SU-DHL-6 (cell line): Measurements from ENCODE around the gene CDH16.

Source experiments
- H2AFZ ChIP-seq: fragments of 200-600 bp; sonication (generic); 2 replicates; pipeline ENCODE4 v1.6.1; 2014; ENCODE audit warnings: low read depth, mild to moderate bottlenecking, moderate library complexity, mixed read lengths, antibody characterized with exemption, low read length; ENCODE audit not compliant: severe bottlenecking
- H3F3A ChIP-seq: fragments of 200-600 bp; shearing (Covaris generic); 2 replicates; pipeline ENCODE4 v1.6.0; 2016; ENCODE audit warnings: antibody characterized with exemption, mild to moderate bottlenecking; ENCODE audit not compliant: insufficient read depth
- H3K27ac ChIP-seq: fragments of 200-600 bp; sonication (generic); 2 replicates; pipeline ENCODE4 v1.5.1; 2016; ENCODE audit warnings: low read depth, mild to moderate bottlenecking, low read length, moderate library complexity, mixed read lengths
- H3K27me3 ChIP-seq: fragments of 200-600 bp; sonication (generic), shearing (Covaris generic); 2 replicates; pipeline ENCODE4 v1.6.0; 2014; ENCODE audit warnings: mild to moderate bottlenecking, low read length
- H3K36me3 ChIP-seq: fragments of 200-600 bp; sonication (generic); 2 replicates; pipeline ENCODE4 v1.6.1; 2014; ENCODE audit warnings: mild to moderate bottlenecking, low read length, mixed read lengths
- H3K4me2 ChIP-seq: fragments of 300-600, 200-600 bp; shearing (Covaris generic), sonication (generic); 2 replicates; pipeline ENCODE4 v1.6.0; 2014; ENCODE audit warnings: low read length, low read depth, mild to moderate bottlenecking; ENCODE audit not compliant: poor library complexity, severe bottlenecking
- H3K4me3 ChIP-seq: fragments of 200-600 bp; sonication (generic); 2 replicates; pipeline ENCODE4 v1.5.1; 2014; ENCODE audit warnings: antibody characterized with exemption, low read length, mild to moderate bottlenecking, mixed read lengths; ENCODE audit not compliant: insufficient read depth, poor library complexity, severe bottlenecking
- H3K79me2 ChIP-seq: fragments of 200-600 bp; sonication (generic); 2 replicates; pipeline ENCODE4 v1.6.1; 2014; ENCODE audit warnings: mild to moderate bottlenecking, low read length, moderate library complexity; ENCODE audit not compliant: insufficient read depth
- H3K9ac ChIP-seq: fragments of 200-600 bp; sonication (generic); 2 replicates; pipeline ENCODE4 v1.7.0; 2014; ENCODE audit warnings: mild to moderate bottlenecking, low read length
- H3K9me2 ChIP-seq: fragments of 200-600 bp; sonication (generic); replicated peaks from 2 replicates; pipeline ENCODE4 v1.6.1; 2014; ENCODE audit warnings: low read length; ENCODE audit not compliant: insufficient read depth
- H3K9me3 ChIP-seq: fragments of 200-600 bp; sonication (generic); 2 replicates; pipeline ENCODE4 v1.6.1; 2014; ENCODE audit warnings: low read length, mixed read lengths; ENCODE audit not compliant: insufficient read depth
- H4K20me1 ChIP-seq: fragments of 200-600 bp; sonication (generic); 2 replicates; pipeline ENCODE4 v1.6.1; 2014; ENCODE audit warnings: low read depth, mild to moderate bottlenecking, antibody characterized with exemption, low read length, moderate library complexity, mixed read lengths
- CTCF ChIP-seq: fragments of 200-600 bp; sonication (generic); IDR thresholded peaks from one replicate; pipeline ENCODE4 v1.5.1; 2017; ENCODE audit warnings: antibody characterized with exemption, mild to moderate bottlenecking, low read length, moderate library complexity; ENCODE audit not compliant: insufficient read depth, poor library complexity, severe bottlenecking
- EZH2phosphoT487 ChIP-seq: fragments of 200-600 bp; sonication (generic), shearing (Covaris generic); conservative IDR thresholded peaks from 2 replicates; pipeline ENCODE4 v1.6.1; 2018; ENCODE audit warnings: mild to moderate bottlenecking, antibody characterized with exemption, low read length, moderate library complexity, mixed read lengths

The CDH16 gene

GRCh38 chr16:66873685-66874055 is 45.0 kb downstream of the CDH16 start:
- Histone ChIP-seq H3K4me2 (no peak overlapping the region), H3F3A (peaks cover 6% of the 10 kb centered on the region; the same call in 1 of the 2 replicates), H3K27ac (no peak overlapping the region), H3K4me3 (no peak overlapping the region), H3K79me2 (no peaks in the 10 kb centered on the region), H4K20me1 (no peaks in the 10 kb centered on the region), H3K9me3 (no peaks in the 10 kb centered on the region), H3K9ac (no peak overlapping the region), H3K36me3 (no peaks in the 10 kb centered on the region), H3K27me3 (no peaks in the 10 kb centered on the region), H3K9me2 (no peaks in the 10 kb centered on the region), H2AFZ (no peak overlapping the region)
- TF ChIP-seq CTCF (no peak), EZH2phosphoT487 (no peak)

GRCh38 chr16:66872943-66873684 is 45.6 kb downstream of the CDH16 start:
- H3K9me2 ChIP-seq = no peaks in the 10 kb centered on the region
- H4K20me1 ChIP-seq = no peaks in the 10 kb centered on the region
- H3K4me3 ChIP-seq = no peak overlapping the region
- H3K79me2 ChIP-seq = no peaks in the 10 kb centered on the region
- H3K27ac ChIP-seq = no peak overlapping the region
- no peaks in the 10 kb centered on the region for H3K36me3 ChIP-seq
- peaks cover 6% of the 10 kb centered on the region; the same call in 1 of the 2 replicates for H3F3A ChIP-seq
- H2AFZ ChIP-seq = peak overlapping the region; percentile 78
- peak overlapping the region; percentile 42 for H3K4me2 ChIP-seq
- no peaks in the 10 kb centered on the region for H3K27me3 ChIP-seq
- TF ChIP-seq EZH2phosphoT487 = no peak
- TF ChIP-seq CTCF = peak; percentile 95
- H3K9me3 ChIP-seq = no peaks in the 10 kb centered on the region
- peak overlapping the region; percentile 16; the same call in 1 of the 2 replicates for H3K9ac ChIP-seq

- no peaks in the 10 kb centered on the region for H3K9me3 ChIP-seq
- no peak overlapping the region for H3K27ac ChIP-seq
- H3K4me2 ChIP-seq = peak overlapping the region; percentile 42
- no peak overlapping the region for H3K4me3 ChIP-seq
- H3K36me3 ChIP-seq = no peaks in the 10 kb centered on the region
- H3K9me2 ChIP-seq = no peaks in the 10 kb centered on the region
- no peaks in the 10 kb centered on the region for H3K79me2 ChIP-seq
- H3K27me3 ChIP-seq = no peaks in the 10 kb centered on the region
- peaks cover 6% of the 10 kb centered on the region; the same call in 1 of the 2 replicates for H3F3A ChIP-seq
- H2AFZ ChIP-seq = peak overlapping the region; percentile 78
- TF ChIP-seq EZH2phosphoT487 = no peak
- TF ChIP-seq CTCF = no peak
- peak overlapping the region; percentile 16; the same call in 1 of the 2 replicates for H3K9ac ChIP-seq
- H4K20me1 ChIP-seq = no peaks in the 10 kb centered on the region
Measured at GRCh38 chr16:66872559-66872942, 46.1 kb downstream of the CDH16 start.
